Measurements from ENCODE around the gene NKAPL. TPM values are rescaled to one million over a fixed set of nuclear protein-coding genes. Genes with fewer than 3 reads are reported as not detected.

The NKAPL gene
- total and polyA plus RNA-seq, 2 of the 13 experiments (the other 11 are each of a cell fraction or from before 2014, with no cell fraction given) = not detected

DNA sequence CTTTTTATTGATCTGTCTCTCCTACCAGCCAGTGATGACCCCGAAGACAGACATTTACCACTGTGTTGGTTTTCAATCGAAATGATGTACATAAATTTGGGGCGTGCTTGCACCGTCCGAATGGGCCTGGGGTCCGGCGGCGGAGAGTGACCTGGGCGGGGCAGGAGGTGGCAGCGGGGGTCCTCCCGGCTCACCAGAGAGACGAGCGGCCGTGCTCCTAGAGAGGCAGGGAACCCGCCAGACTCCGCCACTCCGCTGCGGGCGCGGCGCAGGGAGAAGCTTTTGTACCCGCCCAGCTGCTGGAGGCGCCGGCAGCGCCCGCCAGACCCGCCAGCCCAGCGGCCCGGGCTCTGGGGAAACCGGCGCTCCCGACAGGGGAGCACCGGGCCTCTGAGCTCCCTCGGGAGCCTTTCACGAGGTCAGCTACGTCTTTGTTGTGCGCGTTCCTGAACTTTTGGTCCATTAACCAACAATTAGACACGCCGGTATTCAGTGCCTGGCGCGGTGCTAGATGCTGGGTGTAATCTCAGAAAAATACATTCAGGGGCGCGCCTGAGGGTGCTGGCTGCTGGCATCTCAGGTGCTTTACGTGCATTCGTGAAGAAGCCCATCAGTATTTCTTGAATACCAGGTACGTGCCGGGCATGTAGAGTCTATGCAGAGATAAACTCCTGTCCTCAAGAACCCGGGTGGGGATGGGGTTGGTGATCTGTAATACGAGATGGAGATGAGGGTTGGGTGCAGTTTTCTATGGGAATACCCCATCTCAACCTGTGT, 22.4 kb downstream of the NKAPL start, which contains the start of gene PGBD1 (continued):
- TF ChIP-seq ZSCAN29 (CRISPR knock-in tag; conservative IDR thresholded peaks at IDR 0.05) = no peak; the same call in 1 of the 2 replicates
- no peak for TF ChIP-seq HNRNPK (IDR thresholded peaks at IDR 0.05; ENCODE audit: low read depth, low read length, poor library complexity, severe bottlenecking)
- TF ChIP-seq KLF9 (CRISPR knock-in tag; IDR thresholded peaks at IDR 0.05; ENCODE audit: low read depth) = 0 out of 2 replicates have a peak, but pooled peaks have one; percentile 64
- peak; percentile 92 for TF ChIP-seq ZNF781 (CRISPR knock-in tag; IDR thresholded peaks at IDR 0.05; ENCODE audit: borderline replicate concordance, not compliant biosample characterization)
- 0 out of 2 replicates have a peak, but pooled peaks have one; percentile 14 for TF ChIP-seq KLF11 (CRISPR knock-in tag; IDR thresholded peaks at IDR 0.05)
- TF ChIP-seq ZNF33B (CRISPR knock-in tag; IDR thresholded peaks at IDR 0.05) = peak; percentile 52; the same call in 1 of the 2 replicates
- TF ChIP-seq ZNF101 (CRISPR knock-in tag; IDR thresholded peaks at IDR 0.05; ENCODE audit: borderline replicate concordance, low read depth) = no peak
- TF ChIP-seq SMC3 (IDR thresholded peaks at IDR 0.05; ENCODE audit: low read length) = no peak
- TF ChIP-seq ZNF768 (CRISPR knock-in tag; IDR thresholded peaks at IDR 0.05) = peak; percentile 75; the same call in 1 of the 2 replicates
- TF ChIP-seq, protein P1, sequence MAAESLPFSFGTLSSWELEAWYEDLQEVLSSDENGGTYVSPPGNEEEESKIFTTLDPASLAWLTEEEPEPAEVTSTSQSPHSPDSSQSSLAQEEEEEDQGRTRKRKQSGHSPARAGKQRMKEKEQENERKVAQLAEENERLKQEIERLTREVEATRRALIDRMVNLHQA (CRISPR knock-in tag; IDR thresholded peaks at IDR 0.05) = no peak
- TF ChIP-seq, protein P2, sequence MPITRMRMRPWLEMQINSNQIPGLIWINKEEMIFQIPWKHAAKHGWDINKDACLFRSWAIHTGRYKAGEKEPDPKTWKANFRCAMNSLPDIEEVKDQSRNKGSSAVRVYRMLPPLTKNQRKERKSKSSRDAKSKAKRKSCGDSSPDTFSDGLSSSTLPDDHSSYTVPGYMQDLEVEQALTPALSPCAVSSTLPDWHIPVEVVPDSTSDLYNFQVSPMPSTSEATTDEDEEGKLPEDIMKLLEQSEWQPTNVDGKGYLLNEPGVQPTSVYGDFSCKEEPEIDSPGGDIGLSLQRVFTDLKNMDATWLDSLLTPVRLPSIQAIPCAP (CRISPR knock-in tag; IDR thresholded peaks at IDR 0.05; ENCODE audit: low read depth) = no peak
- no peak for TF ChIP-seq ZNF570 (CRISPR knock-in tag; IDR thresholded peaks at IDR 0.05; ENCODE audit: borderline replicate concordance)
- no peak for TF ChIP-seq TAF15 (IDR thresholded peaks at IDR 0.05; ENCODE audit: low read depth, low read length, poor library complexity, severe bottlenecking)
- TF ChIP-seq ZNF24 (IDR thresholded peaks at IDR 0.05) = peak; percentile 60; the same call in 1 of the 2 replicates
- no peak for TF ChIP-seq THYN1 (CRISPR knock-in tag; IDR thresholded peaks at IDR 0.05; ENCODE audit: borderline replicate concordance, low read depth)
- TF ChIP-seq, protein P3, sequence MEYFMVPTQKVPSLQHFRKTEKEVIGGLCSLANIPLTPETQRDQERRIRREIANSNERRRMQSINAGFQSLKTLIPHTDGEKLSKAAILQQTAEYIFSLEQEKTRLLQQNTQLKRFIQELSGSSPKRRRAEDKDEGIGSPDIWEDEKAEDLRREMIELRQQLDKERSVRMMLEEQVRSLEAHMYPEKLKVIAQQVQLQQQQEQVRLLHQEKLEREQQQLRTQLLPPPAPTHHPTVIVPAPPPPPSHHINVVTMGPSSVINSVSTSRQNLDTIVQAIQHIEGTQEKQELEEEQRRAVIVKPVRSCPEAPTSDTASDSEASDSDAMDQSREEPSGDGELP (IDR thresholded peaks at IDR 0.05; ENCODE audit: borderline replicate concordance, low read depth) = peak; percentile 72; the same call in 1 of the 2 replicates
- TF ChIP-seq PAX8 (CRISPR knock-in tag; IDR thresholded peaks at IDR 0.05; ENCODE audit: borderline replicate concordance) = no peak
- TF ChIP-seq POLR2G (IDR thresholded peaks at IDR 0.05; ENCODE audit: low read depth, low read length) = peak; percentile 95
- no peak for TF ChIP-seq TRIM24 (CRISPR knock-in tag; IDR thresholded peaks at IDR 0.05)
- TF ChIP-seq SIX1 (CRISPR knock-in tag; IDR thresholded peaks at IDR 0.05; ENCODE audit: borderline replicate concordance) = no peak; the same call in 1 of the 2 replicates
- TF ChIP-seq SNAI1 (CRISPR knock-in tag; IDR thresholded peaks at IDR 0.05; ENCODE audit: borderline replicate concordance) = no peak; the same call in 1 of the 2 replicates
- no peak for TF ChIP-seq CERS6 (CRISPR knock-in tag; IDR thresholded peaks at IDR 0.05)
- 0 out of 2 replicates have a peak, but pooled peaks have one; percentile 63 for TF ChIP-seq ZNF510 (CRISPR knock-in tag; IDR thresholded peaks at IDR 0.05; ENCODE audit: low read depth)
- TF ChIP-seq BRCA1 (CRISPR knock-in tag; IDR thresholded peaks at IDR 0.05) = 0 out of 2 replicates have a peak, but pooled peaks have one; percentile 85
- no peak for TF ChIP-seq ZNF329 (CRISPR knock-in tag; IDR thresholded peaks at IDR 0.05; ENCODE audit: low read depth)
- TF ChIP-seq ZNF615 (CRISPR knock-in tag; IDR thresholded peaks at IDR 0.05; ENCODE audit: borderline replicate concordance) = no peak
- no peak for TF ChIP-seq ATAD3A (CRISPR knock-in tag; IDR thresholded peaks at IDR 0.05)
- TF ChIP-seq ZNF253 (CRISPR knock-in tag; IDR thresholded peaks at IDR 0.05; ENCODE audit: borderline replicate concordance) = no peak

Data from HepG2 (cell line).